SK-N-SH treated with all-trans-retinoic acid at 6 μM for 48 hours (cell line): ENCODE data around the gene SLC25A48.

Experiments used
- BACH2 ChIP-seq: fragments of 250-450 bp; sonication (Bioruptor Pico); IDR thresholded peaks from 2 replicates; pipeline ENCODE4 v1.9.0; 2021; ENCODE audit warnings: mild to moderate bottlenecking, borderline replicate concordance
- CSDC2 ChIP-seq: fragments of 250-450 bp; sonication (Bioruptor Pico); IDR thresholded peaks from 2 replicates; pipeline ENCODE4 v1.5.0; 2020; ENCODE audit warnings: mild to moderate bottlenecking, moderate library complexity
- SNAI2 ChIP-seq: fragments of 250-450 bp; sonication (Bioruptor Pico); IDR thresholded peaks from 2 replicates; pipeline ENCODE4 v1.5.0; 2020; ENCODE audit warnings: mild to moderate bottlenecking, moderate library complexity
- TF ChIP-seq, protein P1 (sequence below): fragments of 250-450 bp; sonication (Bioruptor Pico); IDR thresholded peaks from 2 replicates; pipeline ENCODE4 v1.5.1; 2020; ENCODE audit warnings: low read depth, mild to moderate bottlenecking, moderate library complexity
- TF ChIP-seq, protein P2 (sequence below): fragments of 250-450 bp; sonication (Bioruptor Pico); IDR thresholded peaks from 2 replicates; pipeline ENCODE4 v1.8.0; 2020; ENCODE audit warnings: mild to moderate bottlenecking, moderate library complexity, borderline replicate concordance

DNA sequence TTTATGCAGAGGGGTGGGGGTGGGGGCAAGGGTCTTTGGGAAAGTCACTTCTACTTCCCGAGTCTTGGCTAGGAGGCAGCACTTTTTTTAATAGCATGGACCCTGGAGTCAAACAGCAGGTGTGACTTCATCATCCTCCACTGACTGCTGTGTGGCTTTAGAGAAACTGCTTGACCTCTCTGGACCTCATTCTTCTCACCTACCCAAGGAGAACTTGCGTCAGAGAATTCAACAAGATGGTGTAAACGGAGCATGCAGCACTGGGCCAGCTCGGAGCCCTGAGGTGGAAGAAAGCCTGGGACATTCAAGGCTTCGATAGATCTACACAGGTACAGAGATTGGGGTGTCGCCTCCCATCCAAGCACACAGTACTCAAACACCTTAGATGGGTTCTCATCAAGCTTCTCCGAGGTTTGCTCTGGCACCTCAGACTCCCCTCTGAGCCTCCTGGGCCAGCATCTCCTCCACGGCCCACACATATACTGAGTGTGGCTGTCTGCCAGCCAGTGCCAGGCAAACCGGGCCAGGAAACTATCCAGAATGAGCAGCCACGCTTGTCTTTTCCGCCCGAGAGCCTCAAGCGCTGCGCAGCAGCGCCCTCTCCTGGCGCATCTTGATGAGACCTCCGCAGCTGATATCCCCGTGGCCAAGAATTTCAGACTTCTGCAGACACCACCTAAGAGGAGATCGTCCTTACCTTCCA, 4.6 kb upstream of the SLC25A48 start:
- TF ChIP-seq, protein P1, sequence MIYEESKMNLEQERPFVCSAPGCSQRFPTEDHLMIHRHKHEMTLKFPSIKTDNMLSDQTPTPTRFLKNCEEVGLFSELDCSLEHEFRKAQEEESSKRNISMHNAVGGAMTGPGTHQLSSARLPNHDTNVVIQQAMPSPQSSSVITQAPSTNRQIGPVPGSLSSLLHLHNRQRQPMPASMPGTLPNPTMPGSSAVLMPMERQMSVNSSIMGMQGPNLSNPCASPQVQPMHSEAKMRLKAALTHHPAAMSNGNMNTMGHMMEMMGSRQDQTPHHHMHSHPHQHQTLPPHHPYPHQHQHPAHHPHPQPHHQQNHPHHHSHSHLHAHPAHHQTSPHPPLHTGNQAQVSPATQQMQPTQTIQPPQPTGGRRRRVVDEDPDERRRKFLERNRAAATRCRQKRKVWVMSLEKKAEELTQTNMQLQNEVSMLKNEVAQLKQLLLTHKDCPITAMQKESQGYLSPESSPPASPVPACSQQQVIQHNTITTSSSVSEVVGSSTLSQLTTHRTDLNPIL (CRISPR knock-in tag): no peak
- TF ChIP-seq SNAI2 (CRISPR knock-in tag) (no peak), CSDC2 (CRISPR knock-in tag) (no peak), BACH2 (CRISPR knock-in tag) (no peak)
- TF ChIP-seq, protein P2, sequence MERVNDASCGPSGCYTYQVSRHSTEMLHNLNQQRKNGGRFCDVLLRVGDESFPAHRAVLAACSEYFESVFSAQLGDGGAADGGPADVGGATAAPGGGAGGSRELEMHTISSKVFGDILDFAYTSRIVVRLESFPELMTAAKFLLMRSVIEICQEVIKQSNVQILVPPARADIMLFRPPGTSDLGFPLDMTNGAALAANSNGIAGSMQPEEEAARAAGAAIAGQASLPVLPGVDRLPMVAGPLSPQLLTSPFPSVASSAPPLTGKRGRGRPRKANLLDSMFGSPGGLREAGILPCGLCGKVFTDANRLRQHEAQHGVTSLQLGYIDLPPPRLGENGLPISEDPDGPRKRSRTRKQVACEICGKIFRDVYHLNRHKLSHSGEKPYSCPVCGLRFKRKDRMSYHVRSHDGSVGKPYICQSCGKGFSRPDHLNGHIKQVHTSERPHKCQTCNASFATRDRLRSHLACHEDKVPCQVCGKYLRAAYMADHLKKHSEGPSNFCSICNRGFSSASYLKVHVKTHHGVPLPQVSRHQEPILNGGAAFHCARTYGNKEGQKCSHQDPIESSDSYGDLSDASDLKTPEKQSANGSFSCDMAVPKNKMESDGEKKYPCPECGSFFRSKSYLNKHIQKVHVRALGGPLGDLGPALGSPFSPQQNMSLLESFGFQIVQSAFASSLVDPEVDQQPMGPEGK: no peak
